Activated CD4-positive, alpha-beta T cell treated with anti-CD3 and anti-CD28 coated beads, Interleukin-2, amount 10 ng/mL, durations not matched to agents 7 days and 5 days (primary cell): ENCODE measurements around the gene RNF10. TPM values are rescaled to one million over a fixed set of nuclear protein-coding genes. Genes with fewer than 3 reads are reported as not detected.

Experiments used
- CTCF ChIA-PET: fragments of 350-600 bp; sonication (Branson Sonifier 250); formaldehyde crosslinking; loops from one replicate; lab custom pipeline; 2021; ENCODE audit warnings: antibody characterized with exemption; lab: Charles Lee
- POLR2A ChIA-PET: fragments of 350-600 bp; sonication (Branson Sonifier 250); formaldehyde crosslinking; loops from one replicate; lab custom pipeline; 2021; ENCODE audit warnings: antibody characterized with exemption; lab: Charles Lee
- DNase-seq: peaks from one replicate; pipeline ENCODE4 v3.0.0-alpha.2; 2020
- H3K27ac Mint-ChIP-seq: one replicate; pipeline ENCODE4 v1.8.0; 2021; ENCODE audit warnings: mild to moderate bottlenecking, moderate library complexity, mixed read lengths
- H3K27me3 Mint-ChIP-seq: one replicate; pipeline ENCODE4 v1.8.0; 2021; ENCODE audit warnings: mixed read lengths
- H3K36me3 Mint-ChIP-seq: one replicate; pipeline ENCODE4 v1.8.0; 2021; ENCODE audit warnings: low read depth, mixed read lengths
- H3K4me1 Mint-ChIP-seq: one replicate; pipeline ENCODE4 v1.8.0; 2021; ENCODE audit warnings: mixed read lengths
- H3K4me3 Mint-ChIP-seq: one replicate; pipeline ENCODE4 v1.8.0; 2021; ENCODE audit warnings: mild to moderate bottlenecking, moderate library complexity, mixed read lengths
- H3K9me3 Mint-ChIP-seq: one replicate; pipeline ENCODE4 v1.8.0; 2021; ENCODE audit warnings: mixed read lengths
- total RNA-seq, 2 experiments: library from RNA; stranded (reverse); gene quantifications; one replicate each; pipeline ENCODE4 v1.2.3, GENCODE V29; 2021

Gene RNF10
- total RNA-seq, 2 experiments from 2014 or later, result 191 to 219 TPM

DNA sequence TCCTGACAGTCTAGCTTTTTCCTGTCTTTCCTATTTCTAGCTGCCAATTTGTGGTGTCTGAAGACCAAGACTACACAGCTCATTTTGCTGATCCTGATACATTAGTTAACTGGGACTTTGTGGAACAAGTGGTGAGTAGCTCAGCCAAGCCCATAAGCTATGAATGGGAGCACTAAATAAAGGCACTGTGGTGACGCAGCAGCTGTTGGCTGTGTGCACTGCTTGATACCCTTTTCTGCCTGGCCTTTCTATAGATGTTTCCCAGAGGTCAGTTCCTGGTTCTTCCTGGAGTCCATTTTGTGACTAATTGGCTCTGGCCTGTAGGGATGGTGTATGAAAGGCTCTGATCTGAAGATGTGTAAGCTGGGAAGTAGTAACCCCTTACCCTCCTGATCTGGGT, 20.5 kb downstream of the RNF10 start:
- no peaks in the 10 kb centered on the region for H3K27me3 Mint-ChIP-seq
- H3K36me3 Mint-ChIP-seq, result peaks cover 34% of the 10 kb centered on the region
- no peak for DNase-seq
- H3K4me3 Mint-ChIP-seq, result no peak overlapping the region
- peaks cover 16% of the 10 kb centered on the region for H3K4me1 Mint-ChIP-seq
- H3K9me3 Mint-ChIP-seq, result no peaks in the 10 kb centered on the region
- ChIA-PET POLR2A (no interaction called here), CTCF (interaction anchor here (0.6 to 1.4 kb wide), 2 partner anchors 43 to 58 kb away, joined by 3 to 4 read pairs; partner anchors contain the start of gene DYNLL1)
- no peak overlapping the region for H3K27ac Mint-ChIP-seq

- no peak overlapping the region for H3K4me3 Mint-ChIP-seq
- DNase-seq, result no peak
- POLR2A ChIA-PET, result no interaction called here
- CTCF ChIA-PET, result no interaction called here
- peaks cover 5% of the 10 kb centered on the region for H3K4me1 Mint-ChIP-seq
- H3K9me3 Mint-ChIP-seq, result no peaks in the 10 kb centered on the region
- H3K27ac Mint-ChIP-seq, result no peak overlapping the region
- H3K27me3 Mint-ChIP-seq, result no peaks in the 10 kb centered on the region
- H3K36me3 Mint-ChIP-seq, result peaks cover 45% of the 10 kb centered on the region
Observed at GRCh38 chr12:120557589-120557988, 23.4 kb downstream of the RNF10 start.

GRCh38 chr12:120562906-120563305, 28.8 kb downstream of the RNF10 start:
- no peaks in the 10 kb centered on the region for H3K9me3 Mint-ChIP-seq
- no peaks in the 10 kb centered on the region for H3K4me1 Mint-ChIP-seq
- no peak overlapping the region for H3K27ac Mint-ChIP-seq
- no peaks in the 10 kb centered on the region for H3K27me3 Mint-ChIP-seq
- peaks cover 63% of the 10 kb centered on the region for H3K36me3 Mint-ChIP-seq
- ChIA-PET CTCF (no interaction called here), POLR2A (no interaction called here)
- no peak for DNase-seq
- H3K4me3 Mint-ChIP-seq, result no peak overlapping the region

DNA sequence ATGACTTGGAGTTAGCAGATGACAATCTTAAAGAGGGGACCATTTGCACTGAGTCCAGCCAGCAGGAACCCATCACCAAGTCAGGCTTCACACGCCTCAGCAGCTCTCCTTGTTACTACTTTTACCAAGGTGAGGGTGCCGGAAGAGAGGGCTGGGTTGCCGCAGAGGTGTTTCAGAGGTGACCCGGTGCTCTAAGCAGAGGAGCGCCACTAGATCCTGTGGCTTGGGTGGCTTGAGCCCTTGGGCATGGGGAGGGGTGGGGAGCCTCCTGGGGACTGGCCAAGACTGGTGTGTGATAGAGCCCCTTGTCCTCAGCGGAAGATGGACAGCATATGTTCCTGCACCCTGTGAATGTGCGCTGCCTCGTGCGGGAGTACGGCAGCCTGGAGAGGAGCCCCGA, 29.3 kb downstream of the RNF10 start:
- POLR2A ChIA-PET, result no interaction called here
- no peak overlapping the region for H3K27ac Mint-ChIP-seq
- no peaks in the 10 kb centered on the region for H3K4me1 Mint-ChIP-seq
- H3K36me3 Mint-ChIP-seq, result peaks cover 61% of the 10 kb centered on the region
- CTCF ChIA-PET, result interaction anchor here (0.6 kb wide), 1 partner anchor 248 kb away, joined by 3 read pairs; no protein-coding TSS in a partner anchor
- H3K4me3 Mint-ChIP-seq, result no peak overlapping the region
- H3K9me3 Mint-ChIP-seq, result no peaks in the 10 kb centered on the region
- no peak for DNase-seq
- no peaks in the 10 kb centered on the region for H3K27me3 Mint-ChIP-seq

DNA sequence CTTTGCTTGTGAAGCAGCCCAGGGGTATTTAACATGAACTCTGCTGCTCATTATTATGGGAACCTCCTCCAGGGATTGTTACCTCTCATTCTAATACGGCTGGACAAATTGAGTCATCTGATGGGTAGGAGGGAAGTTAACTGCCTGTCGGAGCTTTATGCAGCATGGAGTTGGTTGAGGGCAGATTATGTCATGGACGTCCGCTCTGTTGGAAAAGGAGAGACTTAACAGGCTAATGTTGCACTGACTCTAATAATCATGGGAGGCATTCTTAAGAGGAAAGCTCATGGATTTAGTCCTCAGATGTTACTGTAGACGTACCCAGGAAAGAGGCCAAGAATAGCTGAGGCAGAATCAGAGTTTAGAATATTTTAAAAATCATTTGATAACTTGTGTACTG, 37.1 kb downstream of the RNF10 start:
- H3K36me3 Mint-ChIP-seq, result peaks cover 69% of the 10 kb centered on the region
- POLR2A ChIA-PET, result no interaction called here

GRCh38 chr12:120573560-120573959, 39.4 kb downstream of the RNF10 start:
- H3K4me1 Mint-ChIP-seq, result no peaks in the 10 kb centered on the region
- H3K27me3 Mint-ChIP-seq, result no peaks in the 10 kb centered on the region
- ChIA-PET CTCF (interaction anchor here (0.6 kb wide), 1 partner anchor 46 kb away, joined by 4 read pairs; no protein-coding TSS in a partner anchor), POLR2A (no interaction called here)
- no peaks in the 10 kb centered on the region for H3K9me3 Mint-ChIP-seq
- DNase-seq, result no peak
- H3K4me3 Mint-ChIP-seq, result no peak overlapping the region
- no peak overlapping the region for H3K27ac Mint-ChIP-seq
- H3K36me3 Mint-ChIP-seq, result peaks cover 74% of the 10 kb centered on the region

More for the DNA sequence above, 37.1 kb downstream of the RNF10 start:
- CTCF ChIA-PET, result interaction anchor here (1.1 to 2.2 kb wide), 2 partner anchors 10 to 11 kb away, joined by 4 to 6 read pairs; partner anchors contain the start of gene POP5
- no peak overlapping the region for H3K27ac Mint-ChIP-seq
- H3K4me3 Mint-ChIP-seq, result no peak overlapping the region
- no peaks in the 10 kb centered on the region for H3K4me1 Mint-ChIP-seq
- DNase-seq, result no peak
- H3K27me3 Mint-ChIP-seq, result no peaks in the 10 kb centered on the region
- no peaks in the 10 kb centered on the region for H3K9me3 Mint-ChIP-seq

DNA sequence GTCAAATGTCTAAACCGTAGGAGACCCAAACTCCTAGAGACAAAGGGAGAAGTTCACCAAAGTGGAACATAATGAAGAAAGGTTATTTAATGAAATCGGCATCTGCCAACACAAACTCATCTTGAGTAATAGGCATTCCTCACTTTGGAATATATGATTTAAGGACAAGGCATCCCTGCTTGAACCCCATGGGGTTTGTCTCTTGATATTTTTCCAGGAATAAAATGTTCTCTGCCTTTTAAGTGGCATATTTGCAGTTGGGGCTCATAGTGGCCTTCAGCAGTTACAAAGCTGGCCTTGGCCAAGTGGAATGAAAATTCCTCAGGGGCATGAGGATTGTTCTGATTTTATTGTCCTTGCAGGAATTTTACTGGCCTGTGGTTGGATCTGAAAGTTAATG, 40.0 kb downstream of the RNF10 start:
- Mint-ChIP-seq H3K36me3 (peaks cover 72% of the 10 kb centered on the region), H3K4me1 (peaks cover under 1% of the 10 kb centered on the region), H3K4me3 (no peak overlapping the region), H3K27ac (no peak overlapping the region), H3K27me3 (no peaks in the 10 kb centered on the region), H3K9me3 (no peaks in the 10 kb centered on the region)
- no peak for DNase-seq
- CTCF ChIA-PET, result interaction anchor here (0.6 to 0.7 kb wide), 2 partner anchors 9 to 46 kb away, joined by 4 read pairs; no protein-coding TSS in a partner anchor
- POLR2A ChIA-PET, result no interaction called here

GRCh38 chr12:120579179-120579578, 45.0 kb downstream of the RNF10 start:
- Mint-ChIP-seq H3K27me3 (peaks cover 11% of the 10 kb centered on the region), H3K9me3 (no peaks in the 10 kb centered on the region), H3K36me3 (peaks cover 42% of the 10 kb centered on the region), H3K4me1 (peaks cover 41% of the 10 kb centered on the region), H3K4me3 (peak overlapping the region; percentile 98), H3K27ac (peak overlapping the region; percentile 4)
- ChIA-PET CTCF (interaction anchor here (0.6 to 2.4 kb wide), 3 partner anchors 28 to 149 kb away, joined by 3 to 6 read pairs (median 4); no protein-coding TSS in a partner anchor), POLR2A (no interaction called here)
- DNase-seq, result no peak

- peaks cover 21% of the 10 kb centered on the region for H3K27me3 Mint-ChIP-seq
- POLR2A ChIA-PET, result interaction anchor here (0.6 to 1.5 kb wide), 5 partner anchors 10 to 1445 kb away, joined by 4 to 6 read pairs (median 4); partner anchors contain the start of gene RNU4-1
- CTCF ChIA-PET, result interaction anchor here (0.6 to 3.3 kb wide), 8 partner anchors 9 to 398 kb away, joined by 3 to 35 read pairs (median 6); partner anchors contain the start of genes HNF1A and SRSF9
- H3K9me3 Mint-ChIP-seq, result no peaks in the 10 kb centered on the region
- H3K4me3 Mint-ChIP-seq, result peak within 1 kb of the TSS; percentile 98
- H3K27ac Mint-ChIP-seq, result peak within 1 kb of the TSS; percentile 93
- peak; percentile 97 for DNase-seq
- H3K4me1 Mint-ChIP-seq, result peaks cover 43% of the 10 kb centered on the region
- peaks cover 29% of the 10 kb centered on the region for H3K36me3 Mint-ChIP-seq
Observed at GRCh38 chr12:120580787-120581723, 46.9 kb downstream of the RNF10 start, which contains the start of gene POP5. Gene POP5, minus strand, starts transcription at chr12:120581402. Its CDS starts 40 bp downstream, at chr12:120581362.

- Mint-ChIP-seq H3K27ac (peak overlapping the region; percentile 93), H3K36me3 (peaks cover 21% of the 10 kb centered on the region), H3K9me3 (no peaks in the 10 kb centered on the region), H3K4me3 (peak overlapping the region; percentile 98), H3K4me1 (peaks cover 43% of the 10 kb centered on the region), H3K27me3 (peaks cover 25% of the 10 kb centered on the region)
- DNase-seq, result no peak
- CTCF ChIA-PET, result interaction anchor here (0.6 to 3.3 kb wide), 7 partner anchors 11 to 397 kb away, joined by 3 to 35 read pairs (median 4); partner anchors contain the start of genes HNF1A and SRSF9
- POLR2A ChIA-PET, result no interaction called here
Observed at GRCh38 chr12:120581998-120582397, 47.8 kb downstream of the RNF10 start.

- Mint-ChIP-seq H3K4me3 (peak overlapping the region; percentile 52), H3K36me3 (peaks cover 9% of the 10 kb centered on the region), H3K4me1 (peaks cover 43% of the 10 kb centered on the region), H3K27ac (peak overlapping the region; percentile 17), H3K9me3 (no peaks in the 10 kb centered on the region), H3K27me3 (peaks cover 27% of the 10 kb centered on the region)
- DNase-seq, result peak; percentile 83
- ChIA-PET CTCF (interaction anchor here (0.6 to 3.3 kb wide), 9 partner anchors 11 to 797 kb away, joined by 3 to 35 read pairs (median 3); no protein-coding TSS in a partner anchor), POLR2A (no interaction called here)
Observed at GRCh38 chr12:120583478-120584030, 49.4 kb downstream of the RNF10 start.

DNA sequence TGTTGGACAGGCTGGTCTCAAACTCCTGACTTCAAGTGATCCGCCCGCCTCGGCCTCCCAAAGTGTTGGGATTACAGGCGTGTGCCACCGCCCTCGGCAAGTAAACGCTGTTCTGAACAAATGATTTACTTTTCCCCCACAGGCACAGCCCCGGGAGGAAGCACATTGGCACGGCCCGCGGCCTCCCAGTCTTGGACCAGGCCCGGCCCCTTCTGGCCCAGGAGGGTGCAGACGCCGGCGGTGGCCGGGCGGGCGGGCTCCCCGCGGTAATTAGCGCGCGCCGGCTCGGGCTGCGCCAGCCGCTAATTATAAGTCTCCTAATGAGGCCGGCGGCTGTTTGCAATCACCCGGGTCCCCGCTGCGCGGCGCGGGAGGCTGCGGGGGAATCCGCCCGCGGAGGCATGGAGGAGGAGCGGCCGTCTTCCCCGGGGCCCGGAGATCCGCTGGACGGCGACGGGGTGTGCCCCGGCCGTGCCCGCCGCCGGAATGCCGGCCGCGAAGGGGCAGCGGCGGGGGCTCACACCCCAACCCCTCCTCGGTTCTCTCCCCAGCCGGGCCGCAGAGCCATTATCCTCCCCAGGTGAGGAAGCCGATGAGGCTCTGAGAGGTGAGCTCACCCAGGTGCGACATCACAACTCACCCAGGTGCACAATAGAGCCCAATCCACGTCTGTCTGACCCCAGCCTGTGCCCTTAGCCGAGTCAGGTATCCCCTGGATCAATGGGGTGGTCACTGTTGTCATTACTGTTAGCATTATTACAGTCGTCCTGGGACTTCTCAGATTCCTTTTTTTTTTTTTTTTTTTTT, 50.4 kb downstream of the RNF10 start:
- Mint-ChIP-seq H3K4me3 (peak overlapping the region; percentile 47), H3K4me1 (peaks cover 38% of the 10 kb centered on the region), H3K27me3 (peaks cover 27% of the 10 kb centered on the region), H3K27ac (no peak overlapping the region), H3K36me3 (peaks cover 2% of the 10 kb centered on the region), H3K9me3 (no peaks in the 10 kb centered on the region)
- DNase-seq, result peak; percentile 31
- ChIA-PET POLR2A (no interaction called here), CTCF (interaction anchor here (0.7 kb wide), 1 partner anchor 12 kb away, joined by 3 read pairs; no protein-coding TSS in a partner anchor)
